ENCODE results near the gene BGN.

The BGN gene

DNA sequence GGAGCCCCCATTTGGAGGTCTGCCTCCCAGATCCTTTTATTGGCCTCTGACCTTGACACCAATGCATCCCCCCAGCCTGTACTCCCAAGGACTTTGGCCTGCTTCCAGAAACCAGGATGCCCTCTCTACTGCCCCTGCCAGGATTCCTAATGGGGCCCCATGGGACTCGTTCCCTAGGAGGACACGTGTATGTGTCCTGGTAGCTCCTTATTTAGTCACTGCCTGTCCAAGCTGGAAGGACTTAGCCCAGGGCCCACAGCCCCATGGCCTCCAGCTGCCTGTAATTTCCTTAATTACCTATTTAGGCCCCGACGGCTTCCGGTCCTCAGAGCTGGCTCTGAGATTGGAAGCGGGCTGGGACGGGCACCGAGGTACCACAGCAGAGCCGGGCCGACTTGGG, 32.0 kb downstream of the BGN start:
- DNase-seq (ENCODE audit: low spot score) = no peak

DNA sequence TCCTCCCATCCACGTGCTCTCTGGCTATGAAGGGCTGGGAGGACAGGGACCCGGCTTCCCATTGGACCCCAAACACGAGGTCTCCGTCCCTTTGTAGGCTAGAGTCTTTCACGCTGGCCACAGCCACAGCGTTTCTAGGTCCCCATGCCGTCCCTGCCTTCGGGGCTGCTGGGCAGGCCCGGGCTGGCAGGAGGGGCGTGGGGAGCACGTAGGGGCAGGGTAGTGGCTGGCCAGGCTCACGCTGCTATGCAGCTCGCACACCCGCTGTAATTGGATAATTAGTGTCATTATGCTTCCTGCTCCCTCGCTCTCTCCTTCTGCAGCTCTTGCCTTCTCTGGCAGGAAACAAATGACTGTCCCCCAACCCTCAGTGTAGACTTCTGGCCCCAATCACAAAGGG, 32.4 kb downstream of the BGN start:
- no peak for DNase-seq (ENCODE audit: low spot score)

DNA sequence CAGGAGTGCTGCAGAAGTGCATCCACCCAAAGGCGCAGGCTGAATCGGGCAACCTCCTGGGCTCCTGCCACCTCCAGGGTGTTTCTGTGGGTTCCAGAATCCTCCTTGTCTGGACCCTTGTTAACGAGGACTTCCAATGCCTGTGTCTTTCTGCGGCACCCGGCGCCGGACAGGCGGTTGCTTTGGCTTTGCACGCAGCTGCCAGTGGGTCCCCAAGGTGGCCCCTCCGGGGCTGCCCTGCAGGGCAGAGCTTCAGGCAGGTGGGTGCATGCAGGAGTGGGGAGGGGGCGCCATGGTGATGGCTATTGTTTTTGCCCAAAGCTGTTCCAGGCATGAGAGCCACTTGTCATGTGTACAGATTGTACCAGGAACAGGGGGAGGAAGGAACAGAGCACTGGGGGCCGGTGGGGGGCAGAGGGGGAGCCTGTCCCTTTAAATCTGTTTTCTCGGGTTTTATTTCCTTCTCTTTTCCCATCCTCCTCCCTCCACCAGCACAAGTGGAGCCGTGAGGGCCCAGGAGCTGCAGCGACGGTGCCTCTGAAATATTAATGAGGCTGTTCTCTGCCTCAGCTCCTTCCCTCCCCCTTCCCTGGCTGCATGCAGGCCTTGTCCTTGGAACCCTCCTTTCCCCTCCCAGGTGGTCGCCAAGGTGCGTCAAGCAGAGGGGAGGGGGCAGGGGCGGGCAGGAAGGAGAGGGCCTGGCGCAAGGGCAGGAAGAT, 35.8 kb downstream of the BGN start:
- no peak for DNase-seq (ENCODE audit: low spot score)

DNA sequence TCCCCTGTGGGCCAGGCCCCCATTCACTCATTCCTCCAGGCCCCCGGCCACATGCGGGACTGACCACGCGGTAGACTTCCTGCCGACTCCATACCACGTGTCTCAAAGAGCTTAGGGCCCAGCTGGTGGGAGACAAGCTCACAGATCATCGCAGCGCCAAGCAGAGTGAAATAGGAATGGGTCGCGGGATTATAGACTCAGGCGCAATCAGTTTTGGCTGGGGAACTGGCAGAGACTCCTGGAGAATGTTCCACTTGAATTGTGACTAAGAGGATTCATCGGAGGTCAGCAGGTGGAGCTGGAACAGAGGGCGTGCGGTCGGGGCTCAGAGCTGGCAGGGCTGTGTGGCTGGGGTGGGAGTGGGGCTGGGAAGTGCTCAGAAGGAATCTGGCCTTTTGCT, 38.3 kb downstream of the BGN start:
- DNase-seq (ENCODE audit: low spot score) = no peak

DNA sequence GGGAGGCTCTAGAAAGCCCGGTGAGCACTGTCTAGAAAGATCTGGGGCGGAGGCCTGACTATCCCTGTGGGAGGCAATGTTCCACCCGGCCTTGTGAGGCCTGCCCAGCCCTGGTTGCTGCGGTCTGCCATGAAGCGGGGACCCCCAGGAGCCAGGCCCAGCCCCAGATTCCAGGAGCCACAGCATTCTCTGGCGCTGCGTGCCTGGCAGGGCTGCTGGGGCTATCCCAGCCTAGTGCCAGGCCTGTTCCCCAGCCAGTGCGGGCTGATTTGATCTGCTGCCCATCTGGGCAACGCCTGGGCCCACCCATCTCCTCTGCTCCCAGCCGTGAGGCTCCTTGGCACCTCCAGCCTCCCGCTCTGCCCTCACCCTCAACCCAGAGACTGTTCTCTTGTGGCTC, 42.3 kb downstream of the BGN start:
- no peak for DNase-seq (ENCODE audit: low spot score)

DNA sequence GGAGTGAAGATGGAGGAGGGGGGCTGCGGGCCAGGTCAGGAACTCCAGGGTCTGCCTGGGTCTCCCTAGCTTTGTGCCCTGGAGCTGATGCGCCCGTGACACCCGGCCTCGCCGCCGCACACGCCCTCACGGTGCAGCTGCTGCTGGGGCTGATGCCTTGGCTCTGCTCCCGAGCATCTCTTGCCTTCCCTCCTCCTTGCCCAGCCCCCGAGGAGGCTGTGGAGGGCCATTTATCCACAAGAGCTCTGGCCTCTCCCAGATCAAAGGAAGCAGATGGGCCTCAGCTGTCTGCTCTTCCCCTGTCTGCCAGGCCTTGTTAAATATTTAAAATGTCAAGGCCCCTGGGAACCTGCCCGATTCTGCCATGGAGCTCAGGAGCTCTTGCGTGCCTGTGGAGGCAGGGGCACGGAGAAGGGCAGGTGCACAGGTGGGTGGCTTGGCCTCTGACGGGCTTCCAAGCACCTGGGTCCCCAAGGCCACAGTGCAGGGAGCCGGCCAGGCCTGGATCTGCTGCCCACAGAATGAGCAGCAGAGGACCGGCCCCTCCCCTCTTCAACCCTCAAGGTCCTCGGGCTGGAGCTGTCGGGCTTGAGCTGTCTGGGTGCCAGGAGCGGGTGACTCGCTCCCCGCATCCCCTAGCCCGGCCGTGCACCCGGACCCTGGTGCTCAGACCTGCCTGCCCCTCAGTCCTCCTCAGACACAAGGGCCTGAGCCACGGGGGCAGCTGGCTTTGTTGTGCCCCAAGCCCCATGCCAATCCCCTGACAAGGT, 42.9 kb downstream of the BGN start:
- no peak for DNase-seq (ENCODE audit: low spot score)

DNA sequence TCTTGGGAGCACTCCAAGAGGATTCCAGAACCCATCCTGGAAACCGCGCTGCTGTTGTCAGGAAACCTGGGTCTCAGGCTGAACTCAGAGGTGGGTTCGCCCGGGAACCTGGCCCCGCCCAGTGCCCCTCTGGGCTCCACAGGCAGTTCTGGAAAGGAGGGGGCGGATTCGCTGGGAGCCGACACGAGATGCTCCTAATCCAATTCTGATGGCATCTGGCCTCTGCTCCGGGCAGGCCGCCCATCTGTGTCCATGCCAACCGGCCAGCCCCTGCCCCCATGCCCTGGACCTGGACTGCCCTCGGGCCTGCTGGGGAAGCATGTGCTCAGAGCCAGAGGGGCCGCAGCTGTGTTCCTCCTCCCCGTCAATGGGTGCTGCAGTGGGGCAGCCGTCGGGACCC, 43.6 kb downstream of the BGN start:
- no peak for DNase-seq (ENCODE audit: low spot score)

DNA sequence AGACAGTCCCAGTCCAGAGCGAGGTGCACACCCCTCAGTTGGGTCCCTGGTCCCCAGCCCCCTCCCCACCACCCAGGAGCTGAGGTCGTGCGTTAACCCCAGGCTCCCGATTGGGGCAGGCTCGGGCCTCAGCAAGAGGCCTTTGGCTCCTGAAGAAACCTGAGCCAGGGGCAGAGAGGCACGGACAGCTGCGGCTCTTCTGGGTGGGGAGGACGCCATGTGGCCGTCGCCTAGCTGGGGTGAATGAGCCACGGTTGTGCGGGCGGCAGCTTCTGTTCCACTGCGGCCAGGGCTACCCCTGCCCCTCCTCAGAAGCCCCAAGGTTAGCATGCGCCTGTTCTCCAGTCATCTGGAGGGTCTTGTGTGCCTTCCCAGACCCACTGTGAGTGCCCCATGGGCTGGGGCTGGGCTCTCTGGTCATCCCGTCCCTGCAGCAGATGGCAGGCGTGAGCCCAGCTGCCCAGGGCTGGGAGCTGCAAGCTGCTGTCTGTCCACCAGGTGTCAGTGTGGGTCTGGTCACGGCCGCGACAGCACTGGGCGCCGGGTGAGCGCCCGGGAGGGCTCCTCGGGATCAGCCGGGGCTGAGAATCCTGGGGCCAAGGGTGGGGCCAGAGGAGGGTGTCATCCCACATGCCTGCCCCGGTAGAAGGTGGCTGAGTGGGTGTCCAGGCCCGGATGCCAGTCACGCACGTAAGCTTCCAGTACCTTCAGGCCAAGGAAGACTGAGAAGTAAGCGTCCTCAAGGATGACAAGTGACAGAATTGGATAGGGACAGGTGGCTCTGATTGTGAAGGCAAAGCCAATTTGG, 44.6 kb downstream of the BGN start:
- peak; percentile 69 for DNase-seq (ENCODE audit: low spot score)

DNA sequence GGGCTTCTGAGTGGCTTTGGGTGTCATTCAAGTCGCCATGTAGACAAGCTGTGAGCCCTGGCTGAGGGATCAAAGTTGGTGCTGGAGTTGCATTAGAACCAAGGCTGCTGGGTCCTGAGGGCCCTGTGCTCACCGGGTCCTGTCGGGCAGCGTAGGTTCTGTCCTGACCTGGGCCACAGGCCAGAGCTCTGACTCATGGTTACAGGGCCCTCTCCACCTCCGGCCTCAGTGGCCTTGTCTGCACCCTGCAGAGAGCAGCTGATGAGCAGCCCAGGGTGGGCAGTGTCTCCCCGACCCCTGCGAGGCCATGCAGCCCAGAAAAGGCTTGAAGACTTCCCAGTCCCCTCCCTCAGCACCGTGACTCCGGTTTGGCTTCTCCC, 45.2 kb downstream of the BGN start:
- no peak for DNase-seq (ENCODE audit: low spot score)

DNA sequence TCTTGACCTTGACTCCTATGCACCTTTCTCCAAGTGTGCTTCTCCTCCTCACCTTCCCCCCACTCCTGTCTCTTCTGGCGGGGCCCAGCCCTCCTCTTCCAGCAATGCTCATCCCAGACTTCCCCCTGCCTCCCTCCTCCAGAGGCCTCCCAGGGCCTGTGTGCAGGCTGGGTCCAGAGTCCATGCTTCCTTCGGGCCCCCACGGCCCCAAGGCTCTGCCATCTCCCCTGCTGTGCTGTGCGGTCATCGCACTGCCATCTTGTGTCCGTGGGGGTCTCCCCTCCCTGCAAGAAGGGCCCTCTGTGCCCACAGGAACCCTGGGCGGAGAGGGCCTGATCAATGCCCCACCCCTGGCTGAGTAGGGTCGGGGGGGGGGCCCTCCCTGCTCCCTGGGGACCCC, 49.9 kb downstream of the BGN start:
- no peak for DNase-seq (ENCODE audit: low spot score)

DNA sequence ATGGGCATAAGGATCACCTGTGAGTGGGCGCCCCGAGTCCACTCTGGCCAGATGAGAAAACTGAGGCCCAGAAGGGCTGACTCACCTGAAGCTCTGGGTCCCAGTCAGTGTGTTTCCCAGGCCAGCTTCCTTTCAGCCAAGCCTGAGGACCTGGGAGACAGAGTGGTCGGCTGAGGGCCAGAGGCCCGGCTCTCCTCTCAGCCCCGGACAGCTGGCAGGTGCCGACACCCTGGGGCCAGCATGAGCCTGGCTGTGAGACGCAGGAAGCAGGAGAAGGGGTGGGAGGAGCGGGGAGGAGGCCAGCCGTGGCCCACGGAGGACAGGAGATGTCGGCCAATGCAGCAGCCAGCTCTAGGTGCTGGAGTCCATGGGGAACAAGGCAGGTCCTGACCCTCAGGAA, 51.6 kb downstream of the BGN start:
- no peak for DNase-seq (ENCODE audit: low spot score)

DNA sequence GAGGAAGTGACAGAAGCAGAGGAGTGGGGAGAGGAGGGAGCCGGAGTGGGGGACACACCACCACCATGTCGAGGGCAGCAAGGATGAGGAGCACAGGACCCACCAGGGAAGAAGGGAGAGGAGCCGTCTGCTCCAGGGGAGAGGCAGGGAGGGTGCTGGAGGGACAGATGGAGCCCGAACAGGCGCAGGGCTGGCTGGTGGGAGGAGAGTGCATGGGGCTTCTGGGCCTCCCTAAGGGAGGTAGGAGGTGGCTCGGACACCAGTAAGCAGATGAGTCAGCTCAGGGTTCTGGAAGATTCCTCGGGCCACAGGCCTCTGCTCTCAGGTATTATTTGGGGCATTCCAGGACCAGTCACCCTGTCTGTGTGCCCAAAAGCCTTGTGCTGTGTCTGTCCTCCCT, 52.4 kb downstream of the BGN start:
- no peak for DNase-seq (ENCODE audit: low spot score)

DNA sequence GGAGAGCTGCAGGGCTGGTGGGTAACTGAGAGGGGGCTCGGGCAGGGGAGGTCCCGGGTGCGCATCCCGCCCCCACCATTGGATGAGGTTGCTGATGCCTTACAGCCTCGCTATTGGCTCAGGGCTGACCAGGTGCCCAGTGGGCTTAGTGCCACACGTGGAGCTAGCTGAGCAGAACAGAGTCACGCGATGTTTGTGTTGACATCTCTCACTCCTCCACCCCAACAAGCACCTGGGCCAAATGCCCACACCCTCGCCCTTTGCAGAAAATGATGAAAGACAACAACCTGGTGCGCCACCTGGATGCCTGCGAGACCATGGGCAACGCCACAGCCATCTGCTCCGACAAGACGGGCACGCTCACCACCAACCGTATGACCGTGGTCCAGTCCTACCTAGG, 54.5 kb downstream of the BGN start:
- no peak for DNase-seq (ENCODE audit: low spot score)

DNA sequence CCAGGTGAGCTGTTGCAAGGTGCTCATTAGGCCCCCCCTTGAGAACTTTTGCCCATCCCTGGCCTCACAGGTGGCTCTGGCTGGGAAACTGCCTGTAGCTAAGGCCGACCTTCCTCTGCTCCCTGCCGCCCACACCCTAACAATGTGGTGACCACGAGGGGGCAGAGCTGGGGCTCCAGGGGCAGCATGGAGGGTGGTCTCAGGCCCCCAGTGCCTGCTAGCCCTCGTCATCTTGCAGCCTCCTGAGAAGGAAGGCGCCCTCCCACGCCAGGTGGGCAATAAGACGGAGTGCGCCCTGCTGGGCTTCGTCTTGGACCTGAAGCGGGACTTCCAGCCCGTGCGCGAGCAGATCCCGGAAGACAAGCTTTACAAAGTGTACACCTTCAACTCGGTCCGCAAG, 55.0 kb downstream of the BGN start:
- no peak for DNase-seq (ENCODE audit: low spot score)

DNA sequence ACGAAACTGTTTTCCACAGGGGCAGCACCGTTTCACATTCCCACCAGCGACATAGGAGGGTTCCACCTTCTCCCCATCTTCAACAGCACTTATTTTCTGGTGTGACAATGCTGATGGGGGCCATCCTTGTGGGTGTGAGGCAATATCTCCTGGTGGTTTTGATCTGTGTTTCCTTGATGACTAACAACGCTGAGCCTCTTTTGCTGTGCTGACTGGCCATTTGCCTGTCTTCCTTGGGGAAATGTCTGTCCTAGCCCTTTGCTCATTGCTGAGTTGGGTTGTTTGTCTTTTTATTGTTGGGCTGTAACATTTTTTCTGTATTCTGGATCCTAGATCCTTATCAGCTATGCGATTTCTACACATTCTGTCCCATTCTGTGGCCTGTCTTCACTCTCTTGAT, 56.4 kb downstream of the BGN start:
- no peak for DNase-seq (ENCODE audit: low spot score)

DNA sequence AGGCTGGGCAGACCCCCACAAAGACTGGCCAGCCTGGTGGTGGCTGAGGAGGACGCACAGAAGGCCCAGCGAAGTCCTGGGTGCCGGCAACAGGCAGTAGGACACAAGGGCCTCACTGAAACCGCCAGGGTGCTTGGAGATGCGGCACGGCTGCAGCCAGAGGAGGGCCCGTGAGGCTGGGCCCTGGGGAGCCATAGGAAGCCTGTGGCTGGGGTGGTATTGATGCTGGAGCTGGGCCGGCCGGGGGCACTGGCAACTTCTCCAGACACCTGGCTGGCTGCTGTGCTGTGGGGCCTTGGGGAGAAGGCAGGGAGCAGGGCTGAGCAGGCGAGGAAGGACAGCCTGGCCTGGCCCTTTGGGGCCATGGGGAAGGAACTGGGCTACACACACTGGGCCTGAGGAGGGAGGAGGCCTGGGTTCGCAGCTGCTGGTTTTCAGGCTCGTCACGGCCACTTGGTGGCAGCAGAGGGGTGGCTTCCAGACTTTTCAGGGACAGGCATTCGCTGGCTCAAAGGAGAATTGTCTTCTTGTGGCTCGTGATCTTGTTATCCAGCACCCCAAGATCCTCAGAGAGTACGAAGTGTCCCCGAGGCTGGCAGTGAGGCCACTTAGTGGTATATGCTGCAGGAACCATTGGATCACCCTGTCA, 59.9 kb downstream of the BGN start:
- DNase-seq (ENCODE audit: low spot score) = peak; percentile 51

DNA sequence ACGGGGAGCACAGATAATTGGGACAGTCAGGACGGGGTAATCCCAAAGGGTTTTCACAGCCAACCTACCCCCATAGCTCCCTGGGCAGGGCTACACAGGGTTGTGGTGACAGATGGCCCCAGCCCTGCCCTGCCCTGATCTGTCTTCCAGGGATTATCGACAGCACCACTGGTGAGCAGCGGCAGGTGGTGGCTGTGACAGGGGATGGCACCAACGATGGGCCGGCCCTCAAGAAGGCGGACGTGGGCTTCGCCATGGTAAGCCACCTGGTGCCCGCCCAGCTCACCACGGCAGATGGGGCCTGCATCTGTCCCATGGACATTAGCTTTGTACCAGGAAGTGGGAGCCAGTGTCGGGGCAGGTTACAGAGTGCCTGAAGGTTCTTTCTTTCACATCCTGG, 62.0 kb downstream of the BGN start:
- no peak for DNase-seq (ENCODE audit: low spot score)

DNA sequence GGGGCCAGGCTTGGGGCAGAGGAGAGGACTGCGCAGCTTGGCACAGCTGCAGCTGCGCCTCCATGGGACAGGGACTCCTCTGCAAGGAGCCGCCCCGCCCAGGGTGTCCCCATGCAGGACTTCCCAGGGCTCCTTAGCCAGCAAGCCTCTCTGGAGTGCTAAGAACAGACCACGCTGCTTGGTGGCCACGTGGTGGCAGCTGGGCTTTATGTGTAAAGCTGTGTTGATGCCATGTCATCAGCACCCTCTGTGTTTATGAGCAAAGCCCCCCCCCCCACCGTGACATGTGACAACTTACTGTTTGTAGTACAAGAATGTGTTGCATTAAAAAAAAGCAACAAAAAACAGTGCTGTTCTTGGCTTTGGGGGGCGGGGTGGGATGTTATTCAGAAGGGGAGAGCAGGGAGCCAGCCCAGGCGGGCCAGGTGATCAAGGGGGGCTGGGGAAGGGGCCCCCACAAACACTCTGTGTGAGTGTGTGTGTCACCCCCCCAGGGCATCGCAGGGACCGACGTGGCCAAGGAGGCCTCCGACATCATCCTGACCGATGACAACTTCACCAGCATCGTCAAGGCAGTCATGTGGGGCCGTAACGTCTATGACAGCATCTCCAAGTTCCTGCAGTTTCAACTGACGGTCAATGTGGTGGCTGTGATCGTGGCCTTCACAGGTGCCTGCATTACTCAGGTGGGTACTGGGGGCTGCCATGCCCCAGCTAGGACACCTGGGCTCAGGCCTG, 63.0 kb downstream of the BGN start:
- DNase-seq (ENCODE audit: low spot score) = no peak

Measured in activated CD4-positive, alpha-beta T cell treated with anti-CD3 and anti-CD28 coated beads, Interleukin-2, Interleukin-4, amounts not matched to agents 100 ng/mL and 50 ng/mL, durations not matched to agents 16 hours and 8 hours (primary cell).